Esophagus squamous epithelium (tissue), 5 donors: Measurements from ENCODE around the gene BDP1. TPM values are rescaled to one million over a fixed set of nuclear protein-coding genes. Genes with fewer than 3 reads are reported as not detected.
"Not testable (repeated sequence)": the region's sequence is repeated elsewhere in the genome, so short reads cannot be mapped to it uniquely, and the experiment has no call there.

Experiments
- DNase-seq: peaks from one replicate; lab custom pipeline; 2025; lab: John Stamatoyannopoulos, UW
- H3K27ac ChIP-seq, 4 donors: fragments of 200-600 bp; sonication (generic); one replicate each; pipeline ENCODE4 v1.5.1; 2016 to 2019; ENCODE audit warnings: mild to moderate bottlenecking in 1 of 4
- H3K27me3 ChIP-seq, 4 donors: fragments of 200-600 bp; sonication (generic); 1 replicate in 3 of 4; 2 replicates in 1 of 4; pipeline versions ENCODE4 v1.5.1 to v1.6.0; 2017 to 2021; ENCODE audit warnings: antibody characterized with exemption in 1 of 4
- H3K36me3 ChIP-seq, 3 donors: fragments of 200-600 bp; sonication (generic); one replicate each; pipeline ENCODE4 v1.5.1; 2016 to 2019
- H3K4me1 ChIP-seq, 3 donors: fragments of 200-600 bp; sonication (generic); one replicate each; pipeline ENCODE4 v1.5.1; 2017 to 2019
- H3K4me3 ChIP-seq, 4 donors: fragments of 200-600 bp; sonication (generic); 1 replicate in 3 of 4; 2 replicates in 1 of 4; pipeline ENCODE4 v1.5.1; 2016 to 2019; ENCODE audit warnings: mild to moderate bottlenecking in 2 of 4, moderate library complexity in 1 of 4
- H3K9me3 ChIP-seq, 3 donors: fragments of 200-600 bp; sonication (generic); one replicate each; pipeline ENCODE4 v1.5.1; 2016 to 2019
- CTCF ChIP-seq, 6 experiments: fragments of 450-650 bp in 4 of 6; fragments of 200-600 bp in 2 of 6; sonication (generic) in 2 of 6; IDR thresholded peaks; one replicate each; pipeline ENCODE4 v1.5.1; 2016 to 2019; ENCODE audit warnings: antibody characterized with exemption in 6 of 6, mild to moderate bottlenecking in 4 of 6, moderate library complexity in 4 of 6
- POLR2A ChIP-seq, 4 donors: fragments of 450-650 bp; IDR thresholded peaks; one replicate each; pipeline ENCODE4 v1.6.1; 2017; ENCODE audit warnings: antibody characterized with exemption in 4 of 4, mild to moderate bottlenecking in 4 of 4, moderate library complexity in 3 of 4
- WGBS, 2 donors: methylation state at CpG; one replicate each; pipeline ENCODE4 v1.1.5; 2018; 5-methylcytosine and 5-hydroxymethylcytosine counted together
- intact Hi-C: fragments of 100-400 bp; cut with DNase I; formaldehyde crosslinking; loops from one replicate; pipeline ENCODE4 v1.15.0; 2022
- total RNA-seq, 4 donors: library from RNA; depleted of rRNA; stranded (reverse); fragments of >200 nt; gene quantifications; one replicate each; pipeline ENCODE4 v1.1.0, GENCODE V29; 2016
- donor health status: DM: yes; HTN: yes; CAD: no.

Gene BDP1
- total RNA-seq, 4 donors from 2014 or later = 15.2 to 36.0 (median 20.6) TPM

GRCh38 chr5:71445015-71445414, 10.4 kb upstream of the BDP1 start:
- H3K27ac ChIP-seq, H3K4me3 ChIP-seq, H3K9me3 ChIP-seq, H3K4me1 ChIP-seq, DNase-seq, intact Hi-C loops, H3K36me3 ChIP-seq: not testable (repeated sequence)
- peaks cover 0 to 69% (median 0%) of the 10 kb centered on the region in 4 donors for H3K27me3 ChIP-seq
- WGBS, 2 donors = 56 to 74% methylated on average over 1 of the region's 1 CpG

GRCh38 chr5:71445523-71446152, 9.8 kb upstream of the BDP1 start:
- H3K27me3 ChIP-seq = peaks cover 0 to 75% (median 0%) of the 10 kb centered on the region in 4 donors
- WGBS, 2 donors = 5 to 17% methylated on average over 5 to 6 of the region's 20 CpGs
- H3K4me1 ChIP-seq, intact Hi-C loops, H3K27ac ChIP-seq, H3K9me3 ChIP-seq, DNase-seq, H3K36me3 ChIP-seq: not testable (repeated sequence)
- peak overlapping the region in 2 of 4 donors; percentile 23 to 40 for H3K4me3 ChIP-seq

- intact Hi-C loops, DNase-seq, H3K4me1 ChIP-seq, H3K27ac ChIP-seq, H3K36me3 ChIP-seq, H3K9me3 ChIP-seq: not testable (repeated sequence)
- Histone ChIP-seq H3K27me3 (peaks cover 0 to 82% (median 0%) of the 10 kb centered on the region in 4 donors), H3K4me3 (peak overlapping the region in 1 of 4 donors; percentile 40)
- 45 to 57% methylated on average over 8 to 11 of the region's 13 CpGs for whole genome bisulfite sequencing, 2 donors
Observed at GRCh38 chr5:71446540-71447216, 8.8 kb upstream of the BDP1 start.

GRCh38 chr5:71447218-71447808, 8.1 kb upstream of the BDP1 start:
- TF ChIP-seq CTCF (IDR thresholded peaks at IDR 0.05) = peak in 5 of 6 experiments; percentile 16 to 63 (median 41)
- DNase-seq, intact Hi-C loops, H3K4me1 ChIP-seq, H3K36me3 ChIP-seq, H3K27ac ChIP-seq, H3K9me3 ChIP-seq, H3K4me3 ChIP-seq: not testable (repeated sequence)
- WGBS, 2 donors = 0 to 3% methylated on average over 4 to 5 of the region's 6 CpGs
- H3K27me3 ChIP-seq = peaks cover 0 to 83% (median 0%) of the 10 kb centered on the region in 4 donors

- H3K4me1 ChIP-seq = peaks cover 11 to 26% (median 16%) of the 10 kb centered on the region in 3 donors
- no peak for DNase-seq
- TF ChIP-seq POLR2A (IDR thresholded peaks at IDR 0.05) (no peak), CTCF (IDR thresholded peaks at IDR 0.05) (no peak)
- intact Hi-C loops = no loop called here
- no peak overlapping the region for H3K27ac ChIP-seq
- peaks cover 0 to 39% (median 0%) of the 10 kb centered on the region in 4 donors for H3K27me3 ChIP-seq
- H3K9me3 ChIP-seq = no peaks in the 10 kb centered on the region
- no peak overlapping the region for H3K4me3 ChIP-seq
- 38 to 41% methylated on average over 2 of the region's 2 CpGs for WGBS, 2 donors
- no peaks in the 10 kb centered on the region for H3K36me3 ChIP-seq
Observed at GRCh38 chr5:71452876-71453275, 2.6 kb upstream of the BDP1 start.

- H3K9me3 ChIP-seq = no peaks in the 10 kb centered on the region
- H3K27ac ChIP-seq = peak overlapping the region; percentile 91 to 97 (median 95)
- WGBS, 2 donors = 68 to 73% methylated on average over 14 to 19 of the region's 19 CpGs
- peaks cover 4 to 16% (median 4%) of the 10 kb centered on the region in 3 donors for H3K36me3 ChIP-seq
- intact Hi-C loops = no loop called here
- no peak for DNase-seq
- TF ChIP-seq CTCF (IDR thresholded peaks at IDR 0.05) (no peak), POLR2A (IDR thresholded peaks at IDR 0.05) (no peak)
- H3K4me3 ChIP-seq = peak overlapping the region; percentile 72 to 96 (median 83)
- H3K4me1 ChIP-seq = peaks cover 11 to 29% (median 16%) of the 10 kb centered on the region in 3 donors
- peaks cover 0 to 22% (median 0%) of the 10 kb centered on the region in 4 donors for H3K27me3 ChIP-seq
Observed at GRCh38 chr5:71454913-71455312, 538 bp upstream of the BDP1 start.
